OCI-LY3 (cell line): Measurements from ENCODE around the gene UST.

ENCODE experiments used
- H2AFZ ChIP-seq: fragments of 200-600, 300-600 bp; shearing (Covaris generic); 2 replicates; pipeline ENCODE4 v1.6.0; 2014; ENCODE audit warnings: antibody characterized with exemption, low read depth, low read length
- H3K27ac ChIP-seq: fragments of 200-600, 300-600 bp; sonication (generic); 2 replicates; pipeline ENCODE4 v1.5.1; 2014; ENCODE audit warnings: mild to moderate bottlenecking, low read length, moderate library complexity, mixed read lengths
- H3K27me3 ChIP-seq: fragments of 200-600, 300-600 bp; sonication (generic); 2 replicates; pipeline ENCODE4 v1.6.1; 2014; ENCODE audit warnings: low read depth, low read length, mixed read lengths
- H3K36me3 ChIP-seq: fragments of 200-600, 300-600 bp; sonication (generic); replicated peaks from 2 replicates; pipeline ENCODE3; 2014; ENCODE audit warnings: low read depth, low read length, mixed read lengths
- H3K4me1 ChIP-seq: fragments of 300-600, 200-600 bp; sonication (generic); 2 replicates; pipeline ENCODE4 v1.6.1; 2014; ENCODE audit warnings: low read length, mixed read lengths
- H3K4me2 ChIP-seq: fragments of 200-600, 300-600 bp; sonication (generic); 2 replicates; pipeline ENCODE4 v1.6.1; 2014; ENCODE audit warnings: low read length, mixed read lengths
- H3K4me3 ChIP-seq: fragments of 300-600, 200-600 bp; sonication (generic); 2 replicates; pipeline ENCODE4 v1.5.1; 2014; ENCODE audit warnings: antibody characterized with exemption, mild to moderate bottlenecking, low read length, moderate library complexity
- H3K79me2 ChIP-seq: fragments of 300-600, 200-600 bp; shearing (Covaris generic); 2 replicates; pipeline ENCODE4 v1.6.1; 2014; ENCODE audit warnings: mild to moderate bottlenecking, low read length, mixed read lengths
- H3K9ac ChIP-seq: fragments of 300-600, 200-600 bp; shearing (Covaris generic); 2 replicates; pipeline ENCODE4 v1.6.0; 2014; ENCODE audit warnings: mild to moderate bottlenecking, low read length, moderate library complexity
- H3K9me3 ChIP-seq: fragments of 200-600, 300-600 bp; shearing (Covaris generic); 2 replicates; pipeline ENCODE4 v1.6.1; 2014; ENCODE audit warnings: low read length, mixed read lengths; ENCODE audit not compliant: insufficient read depth
- H4K20me1 ChIP-seq: fragments of 200-600, 300-600 bp; sonication (generic); 2 replicates; pipeline ENCODE4 v1.6.1; 2016; ENCODE audit warnings: low read length, mixed read lengths; ENCODE audit not compliant: insufficient read depth
- EZH2phosphoT487 ChIP-seq: fragments of 200-600 bp; shearing (Covaris generic); IDR thresholded peaks from 2 replicates; pipeline ENCODE4 v1.6.1; 2018; ENCODE audit warnings: antibody characterized with exemption, mixed run types, low read depth
- TF ChIP-seq, protein P1 (sequence below): fragments of 200-600, 300-600 bp; sonication (generic); IDR thresholded peaks from 2 replicates; pipeline ENCODE4 v1.5.1; 2014; ENCODE audit warnings: antibody characterized with exemption, low read length, low read depth

UST gene

DNA sequence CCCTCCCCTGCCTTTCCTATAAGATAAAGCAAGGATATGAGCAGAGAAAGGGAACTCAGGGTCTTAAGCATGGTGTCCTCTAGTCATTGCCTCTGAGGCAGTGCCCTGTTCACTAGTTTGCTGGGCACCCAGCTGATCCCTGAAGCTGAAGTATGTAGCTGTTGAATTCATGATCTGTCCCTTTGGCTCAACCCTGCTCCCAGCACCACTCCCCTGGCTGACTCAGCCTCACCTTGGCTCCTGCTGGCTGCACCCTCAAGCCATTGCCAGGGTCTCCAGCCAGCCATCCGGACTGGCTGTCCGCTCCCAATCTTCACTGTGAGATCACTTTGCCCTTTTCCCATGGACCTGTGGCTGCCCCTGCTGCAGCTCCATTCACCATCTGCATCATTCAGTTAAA is 25.9 kb upstream of the UST start:
- no peaks in the 10 kb centered on the region for H3K79me2 ChIP-seq
- no peak overlapping the region for H2AFZ ChIP-seq
- no peak overlapping the region for H3K4me3 ChIP-seq
- no peak overlapping the region for H3K4me2 ChIP-seq
- H4K20me1 ChIP-seq = no peaks in the 10 kb centered on the region
- no peak overlapping the region for H3K9ac ChIP-seq
- TF ChIP-seq, protein P1, sequence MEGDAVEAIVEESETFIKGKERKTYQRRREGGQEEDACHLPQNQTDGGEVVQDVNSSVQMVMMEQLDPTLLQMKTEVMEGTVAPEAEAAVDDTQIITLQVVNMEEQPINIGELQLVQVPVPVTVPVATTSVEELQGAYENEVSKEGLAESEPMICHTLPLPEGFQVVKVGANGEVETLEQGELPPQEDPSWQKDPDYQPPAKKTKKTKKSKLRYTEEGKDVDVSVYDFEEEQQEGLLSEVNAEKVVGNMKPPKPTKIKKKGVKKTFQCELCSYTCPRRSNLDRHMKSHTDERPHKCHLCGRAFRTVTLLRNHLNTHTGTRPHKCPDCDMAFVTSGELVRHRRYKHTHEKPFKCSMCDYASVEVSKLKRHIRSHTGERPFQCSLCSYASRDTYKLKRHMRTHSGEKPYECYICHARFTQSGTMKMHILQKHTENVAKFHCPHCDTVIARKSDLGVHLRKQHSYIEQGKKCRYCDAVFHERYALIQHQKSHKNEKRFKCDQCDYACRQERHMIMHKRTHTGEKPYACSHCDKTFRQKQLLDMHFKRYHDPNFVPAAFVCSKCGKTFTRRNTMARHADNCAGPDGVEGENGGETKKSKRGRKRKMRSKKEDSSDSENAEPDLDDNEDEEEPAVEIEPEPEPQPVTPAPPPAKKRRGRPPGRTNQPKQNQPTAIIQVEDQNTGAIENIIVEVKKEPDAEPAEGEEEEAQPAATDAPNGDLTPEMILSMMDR = no peak
- no peak for TF ChIP-seq EZH2phosphoT487
- H3K27ac ChIP-seq = no peak overlapping the region
- no peaks in the 10 kb centered on the region for H3K27me3 ChIP-seq
- no peaks in the 10 kb centered on the region for H3K9me3 ChIP-seq
- H3K4me1 ChIP-seq = no peaks in the 10 kb centered on the region
- no peaks in the 10 kb centered on the region for H3K36me3 ChIP-seq

DNA sequence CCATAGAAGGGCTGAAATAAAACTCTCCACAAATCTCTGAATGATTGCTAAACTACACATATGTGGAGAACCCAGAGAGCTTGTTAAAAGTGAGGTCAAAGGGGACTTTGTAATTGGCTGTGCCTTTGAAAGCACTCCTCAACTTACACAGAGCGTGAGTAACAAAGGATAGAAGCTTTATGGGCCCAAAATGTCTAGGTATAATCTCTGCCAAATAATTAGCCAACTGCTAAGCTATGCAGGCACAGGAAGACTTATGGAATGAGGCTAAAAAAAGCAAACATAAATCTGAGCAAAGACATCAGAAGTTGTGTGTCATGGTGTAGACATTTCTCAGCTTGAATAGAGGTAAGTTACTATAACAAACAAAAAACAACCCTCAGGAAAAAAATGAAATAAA is 23.3 kb upstream of the UST start:
- Histone ChIP-seq H3K9me3 (no peaks in the 10 kb centered on the region), H3K4me3 (no peak overlapping the region), H3K36me3 (no peaks in the 10 kb centered on the region), H3K9ac (no peak overlapping the region), H3K27ac (no peak overlapping the region), H2AFZ (no peak overlapping the region), H3K4me2 (no peak overlapping the region), H4K20me1 (no peaks in the 10 kb centered on the region), H3K79me2 (no peaks in the 10 kb centered on the region), H3K27me3 (no peaks in the 10 kb centered on the region), H3K4me1 (no peaks in the 10 kb centered on the region)
- no peak for TF ChIP-seq EZH2phosphoT487
- TF ChIP-seq, protein P1 = no peak

DNA sequence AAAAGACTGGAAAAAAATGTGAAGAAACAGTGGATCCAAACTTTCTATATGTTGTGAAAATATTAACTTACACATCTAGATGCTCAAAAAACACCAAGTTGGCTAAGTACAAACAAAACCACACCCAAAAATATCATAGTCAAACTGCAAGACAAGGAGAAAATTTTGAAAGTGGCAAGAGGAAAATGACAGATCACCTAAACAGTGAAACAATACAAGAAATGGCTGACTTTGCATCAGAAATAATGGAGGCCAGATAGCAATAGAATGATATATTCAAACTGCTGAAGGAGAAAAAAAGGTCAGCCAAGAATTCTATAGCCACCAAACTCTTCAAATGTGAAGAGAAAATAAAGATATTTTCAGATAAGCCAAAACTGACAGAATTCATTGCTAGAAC is 22.4 kb upstream of the UST start:
- Histone ChIP-seq H4K20me1 (no peaks in the 10 kb centered on the region), H2AFZ (no peak overlapping the region), H3K36me3 (no peaks in the 10 kb centered on the region), H3K4me3 (no peak overlapping the region), H3K9ac (no peak overlapping the region), H3K4me1 (no peaks in the 10 kb centered on the region), H3K4me2 (no peak overlapping the region), H3K27me3 (no peaks in the 10 kb centered on the region), H3K79me2 (no peaks in the 10 kb centered on the region), H3K27ac (no peak overlapping the region), H3K9me3 (no peaks in the 10 kb centered on the region)
- TF ChIP-seq, protein P1 = no peak
- TF ChIP-seq EZH2phosphoT487 = no peak

DNA sequence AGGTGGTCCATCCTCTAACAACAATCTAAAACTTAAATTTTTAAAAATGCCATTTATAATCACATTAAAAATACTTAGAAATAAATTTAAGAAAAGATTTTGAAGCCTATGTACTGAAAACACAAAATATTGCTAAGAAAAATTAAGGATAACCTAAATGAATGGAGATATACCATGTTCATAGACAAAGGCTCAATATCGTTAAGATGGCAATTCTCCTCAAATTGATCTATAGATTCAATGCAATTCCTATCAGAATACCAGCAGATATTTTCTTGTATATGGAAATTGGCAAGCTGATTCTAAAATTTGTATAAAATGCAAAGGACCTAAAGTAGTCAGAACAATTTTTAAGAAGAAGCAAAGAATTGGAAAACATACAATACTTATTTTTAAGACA is 19.7 kb upstream of the UST start:
- Histone ChIP-seq H3K4me2 (no peak overlapping the region), H2AFZ (no peak overlapping the region), H3K4me3 (no peak overlapping the region), H3K79me2 (no peaks in the 10 kb centered on the region), H3K9me3 (no peaks in the 10 kb centered on the region), H3K4me1 (no peaks in the 10 kb centered on the region), H3K27ac (no peak overlapping the region), H3K36me3 (no peaks in the 10 kb centered on the region), H4K20me1 (no peaks in the 10 kb centered on the region), H3K27me3 (no peaks in the 10 kb centered on the region), H3K9ac (no peak overlapping the region)
- no peak for TF ChIP-seq EZH2phosphoT487
- TF ChIP-seq, protein P1 = no peak
